H1 (cell line): Measurements from ENCODE around the gene TBC1D22B. TPM values are rescaled to one million over a fixed set of nuclear protein-coding genes. Genes with fewer than 3 reads are reported as not detected.
"Not testable (repeated sequence)": the region's sequence is repeated elsewhere in the genome, so short reads cannot be mapped to it uniquely, and the experiment has no call there.

ENCODE experiments used
- CTCF ChIA-PET: fragments of 300-600 bp; sonication (Branson Sonifier 250); formaldehyde crosslinking; loops from one replicate; lab custom pipeline; 2021; ENCODE audit not compliant: partially characterized antibody; lab: Charles Lee
- POLR2A ChIA-PET: fragments of 300-600 bp; sonication (Branson Sonifier 250); formaldehyde crosslinking; loops from one replicate; lab custom pipeline; 2021; ENCODE audit warnings: inconsistent platforms; ENCODE audit not compliant: partially characterized antibody; lab: Charles Lee
- DNase-seq, 2 experiments: peaks; one replicate each; pipeline versions ENCODE4 v3.0.0 to v3.0.0-alpha.2; 2010 to 2022; ENCODE audit warnings: low spot score in 2 of 2, low read depth in 1 of 2, mixed read lengths in 1 of 2
- FAIRE-seq: peaks from 2 replicates; lab custom pipeline; 2011; peaks lifted over from hg19 to GRCh38; lab: Jason Lieb, UNC
- H2AFZ ChIP-seq: 2 replicates; pipeline ENCODE4 v1.8.1; 2012; ENCODE audit warnings: low read length, inconsistent platforms
- H2AK5ac ChIP-seq: 2 replicates; pipeline ENCODE4 v1.6.1; 2013; ENCODE audit warnings: low read depth, low read length
- H2BK120ac ChIP-seq: replicated peaks from 2 replicates; pipeline ENCODE3; 2013; ENCODE audit warnings: low read depth, low read length, inconsistent platforms
- H2BK12ac ChIP-seq: 2 replicates; pipeline ENCODE4 v1.6.1; 2013; ENCODE audit warnings: low read depth, low read length
- H2BK15ac ChIP-seq: 2 replicates; pipeline ENCODE4 v1.6.1; 2013; ENCODE audit warnings: low read length
- H2BK20ac ChIP-seq: 2 replicates; pipeline ENCODE4 v1.6.1; 2013; ENCODE audit warnings: low read length
- H2BK5ac ChIP-seq: 2 replicates; pipeline ENCODE4 v1.6.1; 2013; ENCODE audit warnings: low read depth, low read length
- H3K14ac ChIP-seq: 2 replicates; pipeline ENCODE4 v1.6.1; 2013; ENCODE audit warnings: inconsistent platforms; ENCODE audit not compliant: insufficient read length
- H3K18ac ChIP-seq: 2 replicates; pipeline ENCODE4 v1.6.1; 2013; ENCODE audit warnings: low read length; ENCODE audit errors: extremely low read depth
- H3K23ac ChIP-seq: 2 replicates; pipeline ENCODE4 v1.6.1; 2013; ENCODE audit warnings: inconsistent platforms; ENCODE audit not compliant: insufficient read length
- H3K23me2 ChIP-seq: 2 replicates; pipeline ENCODE4 v1.6.1; 2013; ENCODE audit warnings: low read depth, low read length
- H3K27ac ChIP-seq: 2 replicates; pipeline ENCODE4 v1.6.1; 2011; ENCODE audit warnings: low read depth, low read length, inconsistent platforms
- H3K27me3 ChIP-seq, 4 experiments: replicated peaks in 1 of 4; 1 replicate in 1 of 4; 2 replicates in 3 of 4; pipeline versions ENCODE4 v1.6.1 to v1.8.1; 2011 to 2013; ENCODE audit warnings: low read length in 3 of 4, mild to moderate bottlenecking in 3 of 4, inconsistent platforms in 2 of 4, mixed read lengths in 2 of 4, moderate library complexity in 1 of 4; ENCODE audit not compliant: control insufficient read depth in 3 of 4, insufficient read depth in 3 of 4; ENCODE audit errors: extremely low read depth in 1 of 4
- H3K36me3 ChIP-seq, 4 experiments: 2 replicates each; pipeline versions ENCODE4 v1.6.1 to v1.8.1; 2011 to 2013; ENCODE audit warnings: mild to moderate bottlenecking in 4 of 4, low read length in 3 of 4, moderate library complexity in 2 of 4, control low read depth in 1 of 4, inconsistent platforms in 1 of 4; ENCODE audit not compliant: insufficient read depth in 4 of 4, control insufficient read depth in 2 of 4
- H3K4ac ChIP-seq: replicated peaks from 2 replicates; pipeline ENCODE3; 2013; ENCODE audit warnings: low read length, low read depth, mixed read lengths, inconsistent platforms; ENCODE audit not compliant: insufficient read length
- H3K4me1 ChIP-seq, 4 experiments: replicated peaks in 1 of 4; 1 replicate in 1 of 4; 2 replicates in 3 of 4; pipeline versions ENCODE4 v1.6.1 to v1.8.1; 2011 to 2013; ENCODE audit warnings: low read length in 3 of 4, inconsistent platforms in 2 of 4, mixed read lengths in 1 of 4; ENCODE audit not compliant: insufficient read depth in 4 of 4, control insufficient read depth in 3 of 4
- H3K4me2 ChIP-seq, 2 experiments: 2 replicates each; pipeline versions ENCODE4 v1.6.1 to v1.8.1; 2011 to 2013; ENCODE audit warnings: low read depth in 2 of 2, low read length in 2 of 2, control low read depth in 1 of 2, inconsistent platforms in 1 of 2, mild to moderate bottlenecking in 1 of 2; ENCODE audit not compliant: insufficient read depth in 1 of 2
- H3K4me3 ChIP-seq, 4 experiments: fragments of 200-600, 300-600 bp in 1 of 4; sonication (generic), shearing (Covaris generic), sonication (Bioruptor Twin) in 1 of 4; 2 replicates each; pipeline versions ENCODE4 v1.5.1 to v1.8.1; 2011 to 2016; ENCODE audit warnings: low read length in 4 of 4, low read depth in 3 of 4, control low read depth in 2 of 4, inconsistent platforms in 2 of 4, mild to moderate bottlenecking in 2 of 4, mixed read lengths in 1 of 4, moderate library complexity in 1 of 4; ENCODE audit not compliant: insufficient read depth in 2 of 4; ENCODE audit errors: extremely low read depth in 1 of 4
- H3K56ac ChIP-seq: replicated peaks from 2 replicates; pipeline ENCODE3; 2013; ENCODE audit warnings: low read depth, mild to moderate bottlenecking, mixed read lengths, low read length, inconsistent platforms; ENCODE audit not compliant: insufficient read length
- H3K79me1 ChIP-seq: 2 replicates; pipeline ENCODE4 v1.6.1; 2013; ENCODE audit warnings: low read depth, low read length, control low read depth
- H3K79me2 ChIP-seq, 2 experiments: 2 replicates each; pipeline versions ENCODE4 v1.6.1 to v1.8.1; 2012 to 2013; ENCODE audit warnings: low read length in 2 of 2, mild to moderate bottlenecking in 2 of 2, inconsistent platforms in 1 of 2; ENCODE audit not compliant: insufficient read depth in 2 of 2, control insufficient read depth in 1 of 2
- H3K9ac ChIP-seq, 4 experiments: replicated peaks in 1 of 4; 1 replicate in 1 of 4; 2 replicates in 3 of 4; pipeline versions ENCODE4 v1.6.1 to v1.8.1; 2011 to 2013; ENCODE audit warnings: low read depth in 3 of 4, low read length in 3 of 4, control low read depth in 2 of 4, mild to moderate bottlenecking in 2 of 4, moderate library complexity in 2 of 4, inconsistent platforms in 1 of 4; ENCODE audit errors: extremely low read depth in 1 of 4
- H3K9me3 ChIP-seq, 2 experiments: 2 replicates each; pipeline versions ENCODE4 v1.6.1 to v1.8.1; 2012 to 2013; ENCODE audit warnings: mild to moderate bottlenecking in 2 of 2, moderate library complexity in 2 of 2, control low read depth in 1 of 2, inconsistent platforms in 1 of 2, low read depth in 1 of 2, low read length in 1 of 2, mixed read lengths in 1 of 2; ENCODE audit not compliant: insufficient read depth in 2 of 2
- H4K20me1 ChIP-seq, 2 experiments: replicated peaks in 1 of 2; 2 replicates each; pipeline versions ENCODE3 to v1.8.1; 2011 to 2013; ENCODE audit warnings: inconsistent platforms in 2 of 2, low read length in 2 of 2, mild to moderate bottlenecking in 1 of 2; ENCODE audit not compliant: insufficient read depth in 2 of 2, control insufficient read depth in 1 of 2
- H4K5ac ChIP-seq: 2 replicates; pipeline ENCODE4 v1.6.1; 2013; ENCODE audit warnings: low read length, low read depth, mixed read lengths, inconsistent platforms; ENCODE audit not compliant: insufficient read length
- H4K8ac ChIP-seq: 2 replicates; pipeline ENCODE4 v1.8.0; 2013; ENCODE audit warnings: mild to moderate bottlenecking, moderate library complexity, low read length, inconsistent platforms; ENCODE audit not compliant: insufficient read depth; ENCODE audit errors: extremely low read depth
- H4K91ac ChIP-seq: replicated peaks from 2 replicates; pipeline ENCODE3; 2013; ENCODE audit warnings: low read length, mixed read lengths, inconsistent platforms; ENCODE audit not compliant: insufficient read length
- WGBS, 2 experiments: shearing (Covaris generic) in 1 of 2; methylation state at CpG; one replicate each; pipeline versions ENCODE4 v1.1.6 to v1.1.7; 2013 to 2015; ENCODE audit warnings: low lambda C conversion rate in 2 of 2, mixed read lengths in 2 of 2, inconsistent platforms in 1 of 2, low coverage in 1 of 2, missing lambda C conversion rate in 1 of 2; ENCODE audit not compliant: insufficient replicate concordance in 2 of 2, insufficient coverage in 1 of 2, insufficient read length in 1 of 2; ENCODE audit errors: extremely low coverage in 1 of 2, missing lambda C conversion rate in 1 of 2; 5-methylcytosine and 5-hydroxymethylcytosine counted together
- polyA plus RNA-seq, 7 experiments: library from polyadenylated mRNA; depleted of rRNA in 3 of 7; stranded (reverse) in 5 of 7; unstranded in 2 of 7; fragments of >200 nt in 5 of 7; fragments of 200-250 nt in 2 of 7; gene quantifications; 1 replicate in 5 of 7; 2 replicates in 1 of 7; 4 replicates in 1 of 7; pipeline versions ENCODE4 v1.2.1 to v1.2.3, GENCODE V29; 2011 to 2013; ENCODE audit warnings: missing spikeins in 2 of 7, mixed read lengths in 2 of 7
- total RNA-seq: library from RNA; stranded (reverse); fragmentation: NEBNext Ultra II Directional; extraction: Animal tissue kit (Norgen Biotek cat#: 25700); gene quantifications from 2 replicates; pipeline ENCODE4 v1.2.1, GENCODE V29; 2021

TBC1D22B gene
- total and polyA plus RNA-seq, 2 of the 8 experiments (the other 6 are each of a cell fraction or from before 2014, with no cell fraction given), result 10.1 to 17.4 TPM

DNA sequence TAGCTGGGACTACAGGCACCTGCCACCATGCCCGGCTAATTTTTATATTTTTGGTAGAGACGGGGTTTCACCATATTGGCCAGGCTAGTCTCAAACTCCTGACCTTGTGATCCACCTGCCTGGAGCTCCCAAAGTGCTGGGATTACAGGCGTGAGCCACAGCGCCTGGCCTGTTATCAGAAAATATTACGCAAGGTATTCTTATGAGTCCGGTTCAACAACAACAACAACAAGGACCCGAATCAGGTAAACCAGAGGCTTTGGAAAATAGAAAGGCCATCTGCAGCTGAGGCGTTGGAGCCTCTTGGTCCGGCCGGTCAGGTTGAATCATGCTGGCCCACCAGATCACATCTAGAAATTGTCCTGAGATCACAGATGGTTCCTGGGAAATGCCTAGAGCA is 49.9 kb downstream of the TBC1D22B start:
- H4K8ac ChIP-seq, H2BK15ac ChIP-seq, H2BK12ac ChIP-seq, H2AK5ac ChIP-seq, H4K5ac ChIP-seq, H2BK5ac ChIP-seq, FAIRE-seq, H4K91ac ChIP-seq, H3K27me3 ChIP-seq, H3K23me2 ChIP-seq, POLR2A ChIA-PET, H3K27ac ChIP-seq, H3K9ac ChIP-seq, H2BK20ac ChIP-seq, H3K4me2 ChIP-seq, H2AFZ ChIP-seq, H3K4ac ChIP-seq, H3K79me2 ChIP-seq, H3K23ac ChIP-seq, DNase-seq, H2BK120ac ChIP-seq, H3K79me1 ChIP-seq, H3K18ac ChIP-seq, H4K20me1 ChIP-seq, H3K4me1 ChIP-seq, H3K9me3 ChIP-seq, H3K14ac ChIP-seq, H3K56ac ChIP-seq, H3K4me3 ChIP-seq: not testable (repeated sequence)
- H3K36me3 ChIP-seq, result peaks cover 2 to 12% (median 11%) of the 10 kb centered on the region in 4 experiments; a peak in 7 of 8 replicates
- 90% methylated on average over 10 of the region's 10 CpGs; no CpG with 5 or more reads in 1 of the 2 experiments for WGBS, 2 experiments
- CTCF ChIA-PET, result interaction anchor here (0.8 to 1.2 kb wide), 4 partner anchors 13 to 93 kb away, joined by 3 to 5 read pairs (median 4); no protein-coding TSS in a partner anchor
